Gastrocnemius medialis (tissue), 4 donors: Measurements from ENCODE around the gene SLC25A22. TPM values are rescaled to one million over a fixed set of nuclear protein-coding genes. Genes with fewer than 3 reads are reported as not detected.

Experiments
- ATAC-seq, 2 donors: fragments of 150-250 bp; one replicate each; pipeline ENCODE4 v1.9.1; 2016
- DNase-seq, 2 donors: peaks; one replicate each; pipeline ENCODE4 v3.0.0-alpha.2; 2019
- H3K27ac ChIP-seq, 4 donors: fragments of 200-600 bp; sonication (generic); 1 replicate in 1 of 4; 2 replicates in 3 of 4; pipeline ENCODE4 v1.5.1; 2016 to 2018; ENCODE audit warnings: mild to moderate bottlenecking in 2 of 4, moderate library complexity in 1 of 4
- H3K27me3 ChIP-seq, 3 donors: fragments of 200-600 bp; sonication (generic) in 2 of 3; 1 replicate in 1 of 3; 2 replicates in 2 of 3; pipeline versions ENCODE4 v1.5.1 to v1.6.0; 2016 to 2019; ENCODE audit warnings: mild to moderate bottlenecking in 1 of 3, moderate library complexity in 1 of 3
- H3K36me3 ChIP-seq, 2 donors: fragments of 200-600 bp; sonication (generic) in 1 of 2; one replicate each; pipeline ENCODE4 v1.5.1; 2017 to 2018
- H3K4me1 ChIP-seq, 2 donors: fragments of 200-600 bp; sonication (generic) in 1 of 2; one replicate each; pipeline ENCODE4 v1.5.1; 2016 to 2017; ENCODE audit warnings: mild to moderate bottlenecking in 2 of 2
- H3K4me3 ChIP-seq, 4 donors: fragments of 200-600 bp; sonication (generic) in 3 of 4; 1 replicate in 1 of 4; 2 replicates in 3 of 4; pipeline ENCODE4 v1.5.1; 2016 to 2019; ENCODE audit warnings: mild to moderate bottlenecking in 2 of 4
- H3K9me3 ChIP-seq, 3 donors: fragments of 200-600 bp; sonication (generic) in 2 of 3; 1 replicate in 1 of 3; 2 replicates in 2 of 3; pipeline ENCODE4 v1.5.1; 2016 to 2019
- POLR2A ChIP-seq, 2 donors: fragments of 450-650 bp; IDR thresholded peaks; one replicate each; pipeline ENCODE4 v1.6.1; 2017; ENCODE audit warnings: antibody characterized with exemption in 2 of 2, mild to moderate bottlenecking in 2 of 2, moderate library complexity in 2 of 2
- in situ Hi-C, 4 donors: fragments of 200-750 bp; cut with MboI; loops; one replicate each; pipeline versions ENCODE4 v1.15.0 to v1.8.0; 2017; ENCODE audit warnings: low sequenced_read_pairs in 4 of 4
- intact Hi-C: fragments of 100-400 bp; cut with DNase I; formaldehyde crosslinking; loops from one replicate; pipeline ENCODE4 v1.15.1; 2023; ENCODE audit warnings: low total_unique reads
- total RNA-seq, 4 donors: library from RNA; depleted of rRNA; stranded (reverse); fragments of >200 nt; gene quantifications; one replicate each; pipeline versions ENCODE4 v1.1.0 to v1.2.3, GENCODE V29; 2016
- TF ChIP-seq, protein P1 (sequence below), 5 experiments: fragments of 450-650 bp in 3 of 5; fragments of 200-600 bp in 2 of 5; sonication (generic) in 2 of 5; IDR thresholded peaks in 4 of 5; conservative IDR thresholded peaks in 1 of 5; 1 replicate in 4 of 5; 2 replicates in 1 of 5; pipeline ENCODE4 v1.5.1; 2016 to 2019; ENCODE audit warnings: antibody characterized with exemption in 5 of 5, mild to moderate bottlenecking in 3 of 5, moderate library complexity in 3 of 5

The SLC25A22 gene
- total RNA-seq, 4 donors from 2014 or later, result 0.80 to 1.5 (median 1.0) TPM; not detected in 1

DNA sequence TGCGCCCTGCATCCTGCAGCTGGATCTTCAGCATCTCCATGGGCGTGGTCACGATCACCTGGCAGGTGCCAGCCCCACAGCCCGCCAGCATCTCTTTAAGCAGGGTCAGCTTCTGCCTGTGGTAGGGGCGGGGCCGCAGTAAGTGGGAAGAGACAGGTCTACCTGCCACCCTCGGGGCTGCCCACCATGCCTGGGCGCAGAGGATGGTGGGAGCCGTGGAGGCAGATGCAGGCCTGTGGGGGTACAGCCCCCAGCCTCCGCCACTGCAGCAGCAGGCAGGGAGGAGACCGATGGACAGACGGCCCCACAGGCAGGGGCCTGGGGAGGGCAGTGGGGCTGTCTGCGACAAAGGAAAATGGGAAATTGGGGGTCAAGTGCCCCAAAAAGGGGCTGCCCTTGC, 5.2 kb downstream of the SLC25A22 start:
- no peak for TF ChIP-seq POLR2A (IDR thresholded peaks at IDR 0.05)
- no peak for ATAC-seq
- Histone ChIP-seq H3K9me3 (no peaks in the 10 kb centered on the region), H3K4me3 (no peak overlapping the region), H3K4me1 (peaks cover 9 to 29% of the 10 kb centered on the region in 2 donors), H3K36me3 (no peaks in the 10 kb centered on the region), H3K27me3 (peaks cover 39 to 60% (median 55%) of the 10 kb centered on the region in 3 donors), H3K27ac (no peak overlapping the region)
- DNase-seq, result no peak
- in situ Hi-C loops, result no loop called here
- intact Hi-C loops, result no loop called here

DNA sequence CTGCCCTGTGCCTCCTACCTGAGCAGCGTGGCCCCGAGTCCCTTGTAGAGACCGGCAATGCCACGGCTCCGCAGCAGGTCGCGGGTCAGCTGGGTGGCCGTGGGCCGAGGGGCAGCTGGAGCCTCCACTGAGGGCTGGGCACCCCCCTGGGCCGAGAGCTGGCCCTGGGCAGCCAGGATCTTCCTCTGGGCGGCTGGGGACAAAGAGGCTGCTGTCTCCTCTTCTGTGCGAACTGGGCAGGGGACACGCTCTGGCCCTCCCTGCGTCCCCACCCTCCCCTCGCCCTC, 5.6 kb downstream of the SLC25A22 start:
- Histone ChIP-seq H3K36me3 (no peaks in the 10 kb centered on the region), H3K9me3 (no peaks in the 10 kb centered on the region), H3K4me1 (peaks cover 7 to 25% of the 10 kb centered on the region in 2 donors), H3K4me3 (no peak overlapping the region), H3K27me3 (peaks cover 41 to 60% (median 55%) of the 10 kb centered on the region in 3 donors), H3K27ac (no peak overlapping the region)
- in situ Hi-C loops (no loop called here), intact Hi-C loops (no loop called here)
- ATAC-seq (no peak), DNase-seq (no peak)
- no peak for TF ChIP-seq POLR2A (IDR thresholded peaks at IDR 0.05)
- TF ChIP-seq, protein P1, sequence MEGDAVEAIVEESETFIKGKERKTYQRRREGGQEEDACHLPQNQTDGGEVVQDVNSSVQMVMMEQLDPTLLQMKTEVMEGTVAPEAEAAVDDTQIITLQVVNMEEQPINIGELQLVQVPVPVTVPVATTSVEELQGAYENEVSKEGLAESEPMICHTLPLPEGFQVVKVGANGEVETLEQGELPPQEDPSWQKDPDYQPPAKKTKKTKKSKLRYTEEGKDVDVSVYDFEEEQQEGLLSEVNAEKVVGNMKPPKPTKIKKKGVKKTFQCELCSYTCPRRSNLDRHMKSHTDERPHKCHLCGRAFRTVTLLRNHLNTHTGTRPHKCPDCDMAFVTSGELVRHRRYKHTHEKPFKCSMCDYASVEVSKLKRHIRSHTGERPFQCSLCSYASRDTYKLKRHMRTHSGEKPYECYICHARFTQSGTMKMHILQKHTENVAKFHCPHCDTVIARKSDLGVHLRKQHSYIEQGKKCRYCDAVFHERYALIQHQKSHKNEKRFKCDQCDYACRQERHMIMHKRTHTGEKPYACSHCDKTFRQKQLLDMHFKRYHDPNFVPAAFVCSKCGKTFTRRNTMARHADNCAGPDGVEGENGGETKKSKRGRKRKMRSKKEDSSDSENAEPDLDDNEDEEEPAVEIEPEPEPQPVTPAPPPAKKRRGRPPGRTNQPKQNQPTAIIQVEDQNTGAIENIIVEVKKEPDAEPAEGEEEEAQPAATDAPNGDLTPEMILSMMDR (IDR thresholded peaks at IDR 0.05 in 4 of 5, conservative IDR thresholded peaks at IDR 0.05 in 1 of 5), result no peak

DNA sequence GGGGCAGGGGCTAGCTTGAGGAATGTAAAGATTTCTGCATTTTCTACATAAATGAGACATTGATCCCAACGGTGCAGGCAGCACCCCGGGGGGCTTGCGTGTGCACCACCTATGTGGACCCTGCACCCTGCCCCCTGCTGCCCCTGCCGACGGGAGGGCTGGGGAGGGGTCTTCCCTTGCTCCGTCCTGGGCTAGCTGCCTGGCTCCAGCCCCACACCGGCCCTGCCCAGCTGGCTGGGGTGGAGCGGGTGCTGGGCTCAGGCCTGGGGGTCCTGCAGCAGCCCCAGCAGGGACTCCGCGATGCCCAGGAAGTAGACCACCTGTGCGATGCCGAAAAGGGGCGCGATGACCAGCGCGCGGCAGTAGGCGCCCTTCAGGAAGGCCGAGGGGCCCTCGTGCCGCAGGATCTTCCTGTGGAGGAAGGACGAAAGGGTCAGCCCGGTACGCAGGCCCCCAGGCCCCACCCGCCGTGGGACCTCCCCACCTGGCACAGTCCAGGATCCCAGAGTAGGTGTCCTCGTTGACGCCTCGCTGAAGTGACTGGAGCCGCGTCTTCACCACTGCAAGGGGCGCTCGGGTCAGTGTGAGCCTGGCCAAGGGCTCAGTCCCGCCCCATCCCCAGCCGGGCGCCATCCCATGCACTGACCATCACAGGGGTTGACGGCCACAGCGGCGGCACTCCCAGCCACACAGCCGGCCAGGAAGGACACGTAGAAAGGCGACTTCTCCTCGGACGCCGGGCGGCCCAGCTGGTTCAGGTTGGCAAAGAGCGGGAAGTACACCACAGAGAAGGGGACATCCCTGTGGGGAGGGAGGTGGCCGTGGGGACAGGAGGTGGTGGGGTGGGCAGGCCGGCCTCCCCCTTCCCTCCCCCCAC, 6.2 kb downstream of the SLC25A22 start:
- Histone ChIP-seq H3K27ac (no peak overlapping the region), H3K27me3 (peaks cover 41 to 60% (median 55%) of the 10 kb centered on the region in 3 donors), H3K36me3 (no peaks in the 10 kb centered on the region), H3K4me1 (peaks cover 4 to 19% of the 10 kb centered on the region in 2 donors), H3K9me3 (no peaks in the 10 kb centered on the region), H3K4me3 (no peak overlapping the region)
- in situ Hi-C loops, result no loop called here
- ATAC-seq (no peak), DNase-seq (no peak)
- intact Hi-C loops, result no loop called here
- no peak for TF ChIP-seq POLR2A (IDR thresholded peaks at IDR 0.05)
- TF ChIP-seq, protein P1 (IDR thresholded peaks at IDR 0.05 in 4 of 5, conservative IDR thresholded peaks at IDR 0.05 in 1 of 5), result no peak

DNA sequence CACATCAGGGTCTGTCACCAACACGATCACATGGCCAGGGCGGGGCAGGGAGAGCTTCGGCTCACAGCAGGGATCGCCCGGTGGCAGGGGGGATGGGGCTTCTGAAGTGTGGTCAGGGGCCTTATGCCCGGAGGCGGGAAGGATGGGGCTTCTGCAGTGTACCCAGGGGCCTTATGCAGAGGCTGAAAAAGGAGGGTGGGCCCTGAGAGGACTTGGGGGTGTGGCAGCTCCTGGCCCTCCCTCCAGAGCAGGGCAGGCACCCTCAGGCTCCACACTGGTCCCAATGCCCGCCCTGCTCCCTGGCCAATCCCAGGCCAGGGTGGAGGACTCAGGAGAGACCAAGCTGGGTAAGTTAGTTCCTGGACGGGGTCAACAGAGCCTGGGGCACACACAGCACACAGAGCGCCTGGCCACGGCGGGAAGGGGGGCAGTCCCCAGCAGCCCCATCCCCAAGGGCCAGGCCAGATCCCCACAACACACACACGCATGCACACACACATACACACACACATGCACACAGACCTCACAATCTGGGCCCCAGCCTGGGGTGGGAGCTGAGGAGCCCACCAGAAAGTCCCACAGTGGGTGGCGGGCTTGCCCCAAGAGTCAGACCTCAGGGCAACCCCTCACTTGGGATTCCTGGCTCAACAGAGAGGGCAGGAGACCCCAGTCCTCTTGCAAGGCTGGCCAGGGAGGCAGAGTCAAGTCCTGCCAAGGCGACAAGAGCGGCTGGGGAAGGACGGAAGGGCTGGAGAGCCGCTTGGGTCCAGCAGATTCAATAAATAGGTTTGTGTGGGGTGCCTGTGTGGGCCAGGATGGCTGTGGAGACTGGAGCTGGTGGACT, 7.1 kb downstream of the SLC25A22 start:
- ATAC-seq (no peak), DNase-seq (no peak)
- Histone ChIP-seq H3K4me1 (peaks cover 3 to 10% of the 10 kb centered on the region in 2 donors), H3K36me3 (no peaks in the 10 kb centered on the region), H3K9me3 (no peaks in the 10 kb centered on the region), H3K27me3 (peaks cover 41 to 59% (median 55%) of the 10 kb centered on the region in 3 donors), H3K4me3 (no peak overlapping the region), H3K27ac (no peak overlapping the region)
- intact Hi-C loops, result no loop called here
- TF ChIP-seq, protein P1 (IDR thresholded peaks at IDR 0.05 in 4 of 5, conservative IDR thresholded peaks at IDR 0.05 in 1 of 5), result no peak
- no peak for TF ChIP-seq POLR2A (IDR thresholded peaks at IDR 0.05)
- in situ Hi-C loops, result no loop called here

DNA sequence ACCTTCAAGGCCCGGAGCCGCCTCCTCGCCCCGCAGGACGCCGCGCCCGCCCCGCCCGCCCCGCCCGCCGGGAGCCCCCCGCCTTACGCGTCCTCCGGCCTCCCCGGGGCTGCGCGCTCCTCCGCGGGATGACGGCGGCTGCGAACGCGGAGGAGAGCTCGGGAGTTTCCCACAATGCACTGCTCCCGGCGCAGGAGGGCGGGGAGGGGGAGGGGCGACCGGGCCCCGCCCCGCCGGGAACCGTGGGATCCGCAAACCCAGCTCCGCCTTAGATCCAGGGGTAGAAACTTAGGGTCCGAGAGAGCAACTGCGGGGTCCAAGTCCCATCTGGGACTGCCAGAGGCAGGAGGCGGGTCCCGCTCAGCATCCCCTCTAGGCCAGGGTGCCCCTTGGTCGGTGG, 8.1 kb downstream of the SLC25A22 start, which contains the start of gene CEND1:
CEND1 (minus strand) TSS at position 148 of the 400 bp plus-strand sequence. CDS start 1,514 bp downstream, outside the sequence.
- no peak for DNase-seq
- in situ Hi-C loops (no loop called here), intact Hi-C loops (no loop called here)
- H3K27me3 ChIP-seq, result peaks cover 39 to 51% (median 49%) of the 10 kb centered on the region in 3 donors
- ATAC-seq, result no peak
- H3K4me3 ChIP-seq, result no peak within 1 kb of the TSS
- no peaks in the 10 kb centered on the region for H3K9me3 ChIP-seq
- H3K27ac ChIP-seq, result no peak within 1 kb of the TSS
- peaks cover 0 to under 1% of the 10 kb centered on the region in 2 donors for H3K4me1 ChIP-seq
- H3K36me3 ChIP-seq, result no peaks in the 10 kb centered on the region
- no peak for TF ChIP-seq POLR2A (IDR thresholded peaks at IDR 0.05)
- TF ChIP-seq, protein P1 (IDR thresholded peaks at IDR 0.05 in 4 of 5, conservative IDR thresholded peaks at IDR 0.05 in 1 of 5), result no peak
